GM18499 (cell line): ENCODE data around the gene RAB38.

Experiments
- ATAC-seq: cut with Tn5 transposase; IDR thresholded peaks from one replicate; pipeline ENCODE4 v1.9.1; 2021; ENCODE audit warnings: moderate number of reproducible peaks; ENCODE audit not compliant: insufficient read depth, unreplicated experiment

RAB38 gene

GRCh38 chr11:88174709-88175568, at the start of gene RAB38:
Gene RAB38 (minus strand): TSS chr11:88175443. CDS start chr11:88175384, 59 bp downstream.
- peak; percentile 29 for ATAC-seq

DNA sequence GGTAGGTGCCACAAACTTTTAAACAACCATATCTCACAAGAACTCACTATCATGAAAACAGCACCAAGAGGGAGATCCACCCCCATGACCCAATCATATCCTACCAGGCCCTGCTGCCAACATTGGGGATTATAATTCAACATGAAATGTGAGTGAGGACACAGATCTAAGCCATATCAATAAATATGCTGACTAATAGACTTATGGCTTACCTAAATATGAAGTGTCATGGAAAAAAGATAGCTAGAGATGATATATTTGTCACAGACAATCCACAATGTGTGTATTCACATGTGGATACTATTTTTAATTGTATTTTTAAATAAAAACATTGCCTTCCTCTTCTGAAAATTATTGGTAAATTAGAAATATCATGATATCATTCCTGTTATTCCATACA, 38.2 kb upstream of the RAB38 start:
- ATAC-seq = no peak

DNA sequence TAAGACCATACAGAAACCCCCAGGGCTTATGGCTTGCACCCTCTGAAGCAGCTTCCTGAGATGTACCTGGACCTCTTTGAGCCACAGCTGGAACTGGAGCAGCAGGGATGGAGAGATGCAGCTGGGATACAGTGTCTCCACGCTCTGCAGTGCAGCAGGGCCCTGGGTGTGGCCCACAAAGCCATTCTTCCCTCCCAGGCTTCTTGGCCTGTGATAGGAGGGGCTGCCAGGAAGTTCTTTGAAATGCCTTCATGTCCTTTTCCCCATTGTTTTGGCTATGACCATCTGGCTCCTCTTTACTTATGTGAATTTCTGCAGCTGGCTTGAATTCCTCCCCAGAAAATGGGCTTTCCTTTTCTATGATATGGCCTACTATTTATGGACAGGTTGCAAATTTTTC, 37.1 kb upstream of the RAB38 start:
- ATAC-seq = no peak

GRCh38 chr11:88208745-88209144, 33.5 kb upstream of the RAB38 start:
- no peak for ATAC-seq

DNA sequence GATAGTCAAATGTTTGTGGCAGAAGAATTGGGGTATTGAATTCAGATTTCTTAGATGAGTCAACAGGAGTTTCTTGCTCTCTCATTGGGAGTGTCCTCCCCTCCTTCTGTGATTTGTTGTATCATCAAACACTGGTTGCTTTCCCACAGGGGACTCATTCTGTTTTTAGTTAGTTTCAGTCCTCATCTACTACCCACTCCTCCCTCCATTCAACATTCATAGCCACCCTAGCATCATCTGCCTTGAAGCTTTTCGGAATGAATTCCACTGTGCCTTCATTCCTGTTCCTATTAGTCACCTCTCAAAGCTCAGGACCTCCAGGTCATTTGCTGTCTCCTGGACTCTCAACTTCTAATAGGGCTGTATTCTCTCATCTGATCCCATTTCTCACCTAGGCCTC, 31.5 kb upstream of the RAB38 start:
- peak; percentile 46 for ATAC-seq

DNA sequence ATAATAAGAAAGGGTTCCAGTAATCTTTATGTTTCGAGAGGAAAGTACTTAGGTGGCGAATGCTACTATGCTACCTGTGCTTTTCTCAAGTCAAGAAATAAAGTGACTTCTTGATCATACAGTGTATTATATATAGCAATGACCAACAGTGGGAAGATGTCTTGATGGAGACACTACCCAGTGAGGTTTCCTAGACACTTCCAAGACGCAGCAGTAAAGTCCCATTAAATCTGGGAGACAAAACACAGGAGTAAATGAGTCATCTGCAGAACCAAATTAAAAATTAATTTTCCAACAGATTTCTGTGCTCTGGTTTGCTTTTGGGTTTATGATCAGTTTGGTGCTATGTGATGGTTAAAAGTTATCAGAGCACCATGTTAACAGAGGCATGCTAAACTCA, 29.1 kb upstream of the RAB38 start:
- no peak for ATAC-seq

DNA sequence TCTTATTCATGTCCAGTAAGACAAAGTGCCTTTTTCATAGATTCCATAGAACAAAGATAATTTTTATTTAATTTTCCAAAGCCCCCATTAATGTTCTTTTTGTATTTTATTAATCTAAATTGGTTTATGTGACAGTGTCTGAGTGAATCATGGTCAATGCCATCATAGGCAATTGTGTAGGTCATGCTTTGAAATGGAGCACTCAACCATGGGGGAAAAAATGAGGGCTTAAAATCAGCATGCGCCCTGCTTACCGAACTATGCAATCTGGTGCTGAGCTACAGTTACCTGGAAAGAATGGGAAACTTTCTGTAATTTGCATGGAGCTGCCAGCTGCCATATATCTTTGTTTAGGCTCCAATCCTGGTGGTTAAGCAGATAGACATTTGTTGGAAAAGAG, 28.4 kb upstream of the RAB38 start:
- no peak for ATAC-seq

DNA sequence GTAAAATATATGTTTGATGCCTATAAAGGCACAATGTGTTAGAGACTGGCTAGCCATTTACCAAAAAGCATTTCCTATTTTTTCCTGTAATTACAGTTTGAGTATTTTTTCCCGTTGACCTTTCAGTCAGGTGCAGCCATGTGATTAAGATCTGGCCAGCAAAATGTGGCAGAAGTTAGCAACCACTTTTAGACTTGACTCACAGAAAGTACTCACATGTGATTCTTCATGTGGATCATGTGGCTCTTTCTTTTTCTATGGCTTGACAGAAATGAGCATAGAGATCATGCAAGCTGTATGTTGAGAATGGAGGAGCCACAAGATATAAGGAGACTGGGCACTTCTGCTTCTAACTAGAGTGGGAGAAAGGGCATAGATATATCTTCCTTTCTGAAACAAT, 27.3 kb upstream of the RAB38 start:
- no peak for ATAC-seq

- no peak for ATAC-seq
Observed at GRCh38 chr11:88196393-88196792, 21.1 kb upstream of the RAB38 start.

GRCh38 chr11:88195908-88196307, 20.7 kb upstream of the RAB38 start:
- ATAC-seq = no peak

GRCh38 chr11:88194990-88195389, 19.7 kb upstream of the RAB38 start:
- no peak for ATAC-seq

- no peak for ATAC-seq
Observed at GRCh38 chr11:88193278-88193677, 18.0 kb upstream of the RAB38 start.

DNA sequence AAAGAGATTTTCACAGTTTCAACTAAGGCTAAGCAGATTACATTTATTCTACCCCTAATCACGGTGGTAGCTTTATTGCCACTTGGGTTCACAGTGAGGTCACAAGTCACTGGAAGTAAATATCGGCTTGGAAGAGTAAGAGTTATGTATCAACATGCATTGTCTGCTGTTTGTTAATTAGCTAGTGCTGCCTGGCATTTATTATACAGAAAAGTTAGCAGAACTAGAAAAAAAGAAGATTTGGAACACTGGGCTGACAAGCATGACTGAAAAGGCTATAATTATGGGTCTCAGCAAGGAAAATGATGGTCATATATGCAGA, 13.7 kb upstream of the RAB38 start:
- ATAC-seq = no peak

GRCh38 chr11:88188251-88188931, 13.1 kb upstream of the RAB38 start:
- ATAC-seq = no peak

DNA sequence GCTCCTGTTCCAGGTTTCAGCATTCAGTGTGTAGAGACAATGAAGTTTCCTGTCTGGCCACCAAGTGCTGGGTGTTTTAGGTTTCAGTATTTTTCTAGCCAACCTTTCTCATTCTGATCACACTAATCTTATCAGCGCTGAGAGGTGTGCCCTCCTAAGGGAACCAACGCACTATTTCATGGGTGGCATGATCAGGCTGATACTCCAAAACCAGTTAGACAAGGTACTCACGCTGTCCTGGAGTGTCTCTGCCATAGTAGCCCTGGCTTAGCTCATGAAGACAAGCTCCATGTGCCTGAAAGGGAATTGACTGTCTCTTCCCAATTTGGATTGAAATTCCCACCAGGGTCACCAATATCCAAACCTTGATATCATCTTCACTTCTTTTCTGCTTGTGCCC, 8.0 kb upstream of the RAB38 start:
- no peak for ATAC-seq

GRCh38 chr11:88181776-88182175, 6.5 kb upstream of the RAB38 start:
- ATAC-seq = no peak

DNA sequence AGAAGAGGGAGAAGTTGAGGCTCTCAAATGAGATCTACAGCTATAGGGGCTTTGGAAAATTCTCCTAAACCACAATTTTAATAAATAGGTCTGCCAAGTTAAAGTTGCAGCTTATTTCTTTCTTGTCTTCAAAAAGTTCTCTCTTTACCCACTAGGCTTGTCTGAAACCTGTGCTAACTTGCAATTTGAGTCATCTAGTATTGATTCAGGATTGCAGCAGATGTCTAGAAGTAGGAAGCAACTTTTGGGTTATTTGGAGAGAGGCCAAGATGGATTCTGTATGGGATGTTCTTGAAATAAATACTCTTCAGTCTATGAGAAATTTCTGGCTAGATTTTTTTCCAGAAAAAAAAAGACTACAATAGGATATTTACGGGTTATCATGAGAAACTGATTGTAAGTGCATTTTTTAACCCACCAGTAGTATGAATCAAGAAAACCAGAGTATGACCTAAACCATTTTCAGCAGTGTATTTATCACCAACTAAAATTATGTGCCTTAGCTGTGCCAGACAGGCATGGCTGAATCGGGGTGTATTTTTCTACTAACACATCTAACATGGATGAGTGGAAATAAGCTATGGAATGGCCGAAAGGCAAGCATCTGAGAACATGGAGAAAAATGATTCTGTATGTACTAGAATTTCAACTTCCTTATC, 4.9 kb upstream of the RAB38 start:
- ATAC-seq = no peak

DNA sequence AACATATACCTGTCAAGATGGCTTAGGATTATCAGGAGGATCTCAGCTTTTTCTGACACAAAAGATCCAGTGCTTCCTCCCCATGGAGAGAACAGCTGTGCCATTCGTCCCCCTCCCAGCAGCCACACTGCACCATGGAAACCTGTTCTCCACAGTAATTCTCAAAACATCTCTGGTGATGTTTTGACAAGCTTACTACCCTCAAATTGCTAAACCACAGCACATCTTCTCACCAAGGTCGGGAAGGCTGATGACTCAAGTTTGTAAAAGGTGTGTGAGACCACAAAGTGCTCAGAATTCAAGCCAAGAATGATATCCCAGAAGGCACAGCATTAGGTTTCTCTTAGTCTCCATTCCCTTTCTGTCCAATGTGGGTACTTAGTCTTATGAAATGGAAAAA, 3.9 kb upstream of the RAB38 start:
- ATAC-seq = peak; percentile 75

GRCh38 chr11:88178191-88178590, 2.9 kb upstream of the RAB38 start:
- no peak for ATAC-seq

DNA sequence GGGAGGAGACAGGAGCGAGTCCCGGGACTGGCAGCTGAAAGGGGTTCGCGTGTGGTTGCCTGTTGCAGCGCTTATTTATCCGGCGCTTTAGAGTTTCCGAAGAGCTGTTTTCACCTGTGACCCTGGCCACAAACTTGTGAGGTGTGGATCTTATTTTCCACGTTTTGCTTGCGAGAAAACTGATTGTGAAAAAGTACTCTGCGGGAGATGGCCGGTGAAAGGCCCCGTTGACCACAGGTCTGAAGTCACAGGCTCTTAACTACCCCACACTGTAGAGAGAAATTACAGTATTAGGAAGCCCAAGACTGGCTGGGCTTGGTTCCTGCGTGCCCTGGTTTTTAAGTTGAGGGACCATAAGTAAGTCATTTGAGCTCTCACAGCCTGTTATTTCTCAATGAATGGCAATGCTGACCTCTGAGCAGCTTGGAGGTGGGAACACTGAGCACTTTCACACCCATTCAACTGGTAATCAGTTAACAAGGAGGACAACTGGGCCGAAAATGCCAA, 379 bp upstream of the RAB38 start:
- no peak for ATAC-seq

- no peak for ATAC-seq
Observed at GRCh38 chr11:88173956-88174355, 1.3 kb downstream of the RAB38 start.
